HEK293 (cell line): ENCODE measurements around the gene CPN2.

Source experiments
- ATF2 ChIP-seq: fragments of 450-650 bp; formaldehyde crosslinking; IDR thresholded peaks from 2 replicates; pipeline ENCODE4 v1.5.1; 2016; ENCODE audit warnings: missing biosample characterization, missing genetic modification characterization, low read depth
- GLI4 ChIP-seq: fragments of 450-650 bp; formaldehyde crosslinking; IDR thresholded peaks from 2 replicates; pipeline ENCODE4 v1.5.1; 2016; ENCODE audit warnings: missing biosample characterization, missing genetic modification characterization
- KLF9 ChIP-seq: fragments of 450-650 bp; formaldehyde crosslinking; IDR thresholded peaks from 2 replicates; pipeline ENCODE4 v1.5.1; 2016; ENCODE audit warnings: missing biosample characterization, missing genetic modification characterization, low read depth
- MYNN ChIP-seq: fragments of 450-650 bp; formaldehyde crosslinking; IDR thresholded peaks from 2 replicates; pipeline ENCODE4 v1.5.1; 2016; ENCODE audit warnings: missing biosample characterization, missing genetic modification characterization, borderline replicate concordance
- ZBTB26 ChIP-seq: fragments of 450-650 bp; formaldehyde crosslinking; optimal IDR thresholded peaks from 2 replicates; pipeline ENCODE3; 2016; ENCODE audit warnings: missing biosample characterization, mild to moderate bottlenecking, missing genetic modification characterization
- ZNF114 ChIP-seq: fragments of 450-650 bp; formaldehyde crosslinking; IDR thresholded peaks from 2 replicates; pipeline ENCODE4 v1.5.0; 2017; ENCODE audit warnings: missing biosample characterization, missing genetic modification characterization
- ZNF670 ChIP-seq: fragments of 450-650 bp; formaldehyde crosslinking; IDR thresholded peaks from 2 replicates; pipeline ENCODE4 v1.5.1; 2016; ENCODE audit warnings: missing biosample characterization, missing genetic modification characterization, low read depth
- TF ChIP-seq, protein P1 (sequence below): fragments of 450-650 bp; formaldehyde crosslinking; IDR thresholded peaks from 2 replicates; pipeline ENCODE4 v1.5.1; 2016; ENCODE audit warnings: missing biosample characterization, missing genetic modification characterization
- TF ChIP-seq, protein P2 (sequence below): fragments of 450-650 bp; formaldehyde crosslinking; IDR thresholded peaks from 2 replicates; pipeline ENCODE4 v1.5.0; 2017; ENCODE audit warnings: missing biosample characterization, missing genetic modification characterization, borderline replicate concordance

DNA sequence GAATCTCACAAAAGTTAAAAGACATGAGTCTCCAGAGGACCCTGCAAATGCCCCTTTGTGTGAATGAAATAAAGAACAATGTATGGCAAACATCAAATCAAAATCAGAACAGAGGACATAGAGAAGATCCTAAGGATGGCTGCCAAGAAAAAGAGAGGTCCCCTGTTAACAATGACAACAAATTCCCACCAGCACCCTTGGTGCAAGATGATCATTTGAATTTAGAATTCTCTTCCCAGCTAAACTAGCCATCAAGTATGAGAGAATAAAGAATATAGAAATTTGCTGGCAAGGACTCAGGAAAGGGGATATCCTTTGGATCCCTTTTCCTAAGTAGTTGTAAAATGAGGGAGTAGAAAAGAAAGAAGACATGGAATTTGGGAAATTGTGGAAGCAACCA, 39.7 kb upstream of the CPN2 start:
- TF ChIP-seq ZNF670 (no peak), GLI4 (tag by site-specific recombination) (no peak), ZBTB26 (tag by site-specific recombination) (no peak), KLF9 (no peak), ATF2 (tag by site-specific recombination) (no peak), ZNF114 (no peak), MYNN (tag by site-specific recombination) (no peak)
- TF ChIP-seq, protein P1, sequence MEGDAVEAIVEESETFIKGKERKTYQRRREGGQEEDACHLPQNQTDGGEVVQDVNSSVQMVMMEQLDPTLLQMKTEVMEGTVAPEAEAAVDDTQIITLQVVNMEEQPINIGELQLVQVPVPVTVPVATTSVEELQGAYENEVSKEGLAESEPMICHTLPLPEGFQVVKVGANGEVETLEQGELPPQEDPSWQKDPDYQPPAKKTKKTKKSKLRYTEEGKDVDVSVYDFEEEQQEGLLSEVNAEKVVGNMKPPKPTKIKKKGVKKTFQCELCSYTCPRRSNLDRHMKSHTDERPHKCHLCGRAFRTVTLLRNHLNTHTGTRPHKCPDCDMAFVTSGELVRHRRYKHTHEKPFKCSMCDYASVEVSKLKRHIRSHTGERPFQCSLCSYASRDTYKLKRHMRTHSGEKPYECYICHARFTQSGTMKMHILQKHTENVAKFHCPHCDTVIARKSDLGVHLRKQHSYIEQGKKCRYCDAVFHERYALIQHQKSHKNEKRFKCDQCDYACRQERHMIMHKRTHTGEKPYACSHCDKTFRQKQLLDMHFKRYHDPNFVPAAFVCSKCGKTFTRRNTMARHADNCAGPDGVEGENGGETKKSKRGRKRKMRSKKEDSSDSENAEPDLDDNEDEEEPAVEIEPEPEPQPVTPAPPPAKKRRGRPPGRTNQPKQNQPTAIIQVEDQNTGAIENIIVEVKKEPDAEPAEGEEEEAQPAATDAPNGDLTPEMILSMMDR: no peak
- TF ChIP-seq, protein P2, sequence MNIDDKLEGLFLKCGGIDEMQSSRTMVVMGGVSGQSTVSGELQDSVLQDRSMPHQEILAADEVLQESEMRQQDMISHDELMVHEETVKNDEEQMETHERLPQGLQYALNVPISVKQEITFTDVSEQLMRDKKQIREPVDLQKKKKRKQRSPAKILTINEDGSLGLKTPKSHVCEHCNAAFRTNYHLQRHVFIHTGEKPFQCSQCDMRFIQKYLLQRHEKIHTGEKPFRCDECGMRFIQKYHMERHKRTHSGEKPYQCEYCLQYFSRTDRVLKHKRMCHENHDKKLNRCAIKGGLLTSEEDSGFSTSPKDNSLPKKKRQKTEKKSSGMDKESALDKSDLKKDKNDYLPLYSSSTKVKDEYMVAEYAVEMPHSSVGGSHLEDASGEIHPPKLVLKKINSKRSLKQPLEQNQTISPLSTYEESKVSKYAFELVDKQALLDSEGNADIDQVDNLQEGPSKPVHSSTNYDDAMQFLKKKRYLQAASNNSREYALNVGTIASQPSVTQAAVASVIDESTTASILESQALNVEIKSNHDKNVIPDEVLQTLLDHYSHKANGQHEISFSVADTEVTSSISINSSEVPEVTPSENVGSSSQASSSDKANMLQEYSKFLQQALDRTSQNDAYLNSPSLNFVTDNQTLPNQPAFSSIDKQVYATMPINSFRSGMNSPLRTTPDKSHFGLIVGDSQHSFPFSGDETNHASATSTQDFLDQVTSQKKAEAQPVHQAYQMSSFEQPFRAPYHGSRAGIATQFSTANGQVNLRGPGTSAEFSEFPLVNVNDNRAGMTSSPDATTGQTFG (tag by site-specific recombination): no peak
